ENCODE data around the gene OR5M10.
"Not testable (repeated sequence)": the region's sequence is repeated elsewhere in the genome, so short reads cannot be mapped to it uniquely, and the experiment has no call there.

OR5M10 gene

DNA sequence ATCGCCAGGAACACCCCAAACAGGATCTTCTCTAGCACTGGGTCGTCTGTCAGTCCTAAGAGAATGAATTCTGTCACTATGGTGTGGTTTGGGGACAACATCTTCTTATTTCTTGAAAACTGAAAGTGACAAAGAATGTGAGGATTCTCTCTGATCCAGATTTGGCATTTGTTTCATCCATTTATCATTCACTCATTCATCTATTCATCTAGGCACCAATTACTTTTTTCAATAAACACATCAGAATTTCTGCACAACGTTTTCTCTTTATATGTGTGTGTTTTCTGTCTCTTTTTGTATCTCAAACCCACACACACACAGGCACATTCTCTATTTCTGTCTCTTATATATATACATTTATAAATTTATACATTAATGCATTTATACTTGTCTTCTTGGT, at the start of gene OR5M10:
TSS of gene OR5M10 (minus strand) at position 101 of the 400 bp plus-strand sequence. CDS start at position 101, 0 bp downstream.
- TF ChIP-seq, protein P1, sequence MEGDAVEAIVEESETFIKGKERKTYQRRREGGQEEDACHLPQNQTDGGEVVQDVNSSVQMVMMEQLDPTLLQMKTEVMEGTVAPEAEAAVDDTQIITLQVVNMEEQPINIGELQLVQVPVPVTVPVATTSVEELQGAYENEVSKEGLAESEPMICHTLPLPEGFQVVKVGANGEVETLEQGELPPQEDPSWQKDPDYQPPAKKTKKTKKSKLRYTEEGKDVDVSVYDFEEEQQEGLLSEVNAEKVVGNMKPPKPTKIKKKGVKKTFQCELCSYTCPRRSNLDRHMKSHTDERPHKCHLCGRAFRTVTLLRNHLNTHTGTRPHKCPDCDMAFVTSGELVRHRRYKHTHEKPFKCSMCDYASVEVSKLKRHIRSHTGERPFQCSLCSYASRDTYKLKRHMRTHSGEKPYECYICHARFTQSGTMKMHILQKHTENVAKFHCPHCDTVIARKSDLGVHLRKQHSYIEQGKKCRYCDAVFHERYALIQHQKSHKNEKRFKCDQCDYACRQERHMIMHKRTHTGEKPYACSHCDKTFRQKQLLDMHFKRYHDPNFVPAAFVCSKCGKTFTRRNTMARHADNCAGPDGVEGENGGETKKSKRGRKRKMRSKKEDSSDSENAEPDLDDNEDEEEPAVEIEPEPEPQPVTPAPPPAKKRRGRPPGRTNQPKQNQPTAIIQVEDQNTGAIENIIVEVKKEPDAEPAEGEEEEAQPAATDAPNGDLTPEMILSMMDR (IDR thresholded peaks at IDR 0.05; ENCODE audit: control extremely low read depth, extremely low read depth, low read depth, missing control alignments): no peak
- ChIA-PET CTCF (interaction anchor here (1.0 kb wide), 1 partner anchor 9 kb away, joined by 3 read pairs; no protein-coding TSS in a partner anchor), POLR2A (no interaction called here)
- DNase-seq (ENCODE audit: extremely low spot score): no peak

DNA sequence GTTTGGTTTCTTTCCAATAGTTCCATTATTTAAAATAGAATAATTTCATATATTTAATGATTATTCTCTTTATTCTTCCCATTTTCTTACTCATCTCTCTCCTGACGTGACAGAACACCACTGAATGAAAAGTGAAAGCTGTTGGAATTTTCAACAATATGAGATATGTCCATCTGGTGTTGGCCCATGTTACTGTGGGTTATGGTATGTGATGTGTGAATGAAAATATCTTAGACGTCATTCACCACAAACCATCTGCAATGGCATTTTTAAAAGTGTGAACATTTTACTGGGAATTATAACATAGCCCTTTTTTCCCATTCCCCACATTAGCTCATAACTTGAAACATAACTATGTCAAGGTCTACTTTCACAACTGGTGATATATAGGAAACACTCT, 48.4 kb upstream of the OR5M10 start:
- TF ChIP-seq, protein P1 (IDR thresholded peaks at IDR 0.05; ENCODE audit: control extremely low read depth, extremely low read depth, low read depth, missing control alignments): no peak
- no peak for DNase-seq (ENCODE audit: extremely low spot score)
- POLR2A ChIA-PET: no interaction called here
- CTCF ChIA-PET: interaction anchor here (1.2 to 1.5 kb wide), 4 partner anchors 8 to 623 kb away, joined by 3 to 4 read pairs (median 4); no protein-coding TSS in a partner anchor

DNA sequence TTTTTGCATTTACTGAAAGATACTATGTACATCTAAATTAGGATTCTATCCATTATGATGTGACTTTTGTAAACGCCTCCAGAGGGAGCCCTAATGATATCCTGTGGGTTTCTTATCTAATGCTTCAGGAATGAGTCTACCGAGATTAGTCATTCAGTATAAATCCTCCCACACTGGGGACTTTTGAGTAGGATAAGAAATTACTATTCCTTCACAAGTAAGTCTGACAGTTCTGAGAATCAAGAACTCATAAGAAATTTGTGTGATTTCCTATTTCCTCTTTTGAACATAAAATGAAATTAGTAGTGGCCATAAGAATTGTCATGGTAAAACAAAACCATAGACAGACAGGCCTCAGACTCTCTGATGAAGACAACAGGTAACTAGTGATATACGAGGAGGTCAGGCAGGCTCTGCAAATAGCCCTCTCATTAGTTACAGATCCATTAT, 47.2 kb upstream of the OR5M10 start:
- CTCF ChIA-PET: interaction anchor here (1.4 kb wide), 1 partner anchor 13 kb away, joined by 4 read pairs; no protein-coding TSS in a partner anchor
- no peak for DNase-seq (ENCODE audit: extremely low spot score)
- TF ChIP-seq, protein P1 (IDR thresholded peaks at IDR 0.05; ENCODE audit: control extremely low read depth, extremely low read depth, low read depth, missing control alignments): no peak
- POLR2A ChIA-PET: no interaction called here

DNA sequence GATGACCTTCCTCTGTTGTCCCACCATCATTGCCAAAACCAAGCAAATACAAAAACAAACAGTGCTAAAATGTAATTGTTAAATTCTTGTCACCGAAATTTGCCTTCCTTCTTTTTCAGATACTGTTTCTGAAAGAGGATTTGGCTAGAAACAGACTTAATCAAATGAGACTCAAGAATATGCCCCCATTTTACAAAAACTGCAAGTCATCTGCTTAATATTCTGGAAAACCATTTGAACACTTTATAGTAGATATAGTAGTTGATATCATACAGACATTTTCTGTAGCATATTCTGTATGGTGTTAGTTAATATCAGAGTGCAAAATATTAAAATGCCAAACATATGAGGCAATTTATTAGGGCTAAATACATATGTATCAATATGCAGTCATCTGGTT, 33.7 kb upstream of the OR5M10 start:
- no peak for DNase-seq (ENCODE audit: extremely low spot score)
- ChIA-PET POLR2A (no interaction called here), CTCF (no interaction called here)
- TF ChIP-seq, protein P1 (IDR thresholded peaks at IDR 0.05; ENCODE audit: control extremely low read depth, extremely low read depth, low read depth, missing control alignments): no peak

DNA sequence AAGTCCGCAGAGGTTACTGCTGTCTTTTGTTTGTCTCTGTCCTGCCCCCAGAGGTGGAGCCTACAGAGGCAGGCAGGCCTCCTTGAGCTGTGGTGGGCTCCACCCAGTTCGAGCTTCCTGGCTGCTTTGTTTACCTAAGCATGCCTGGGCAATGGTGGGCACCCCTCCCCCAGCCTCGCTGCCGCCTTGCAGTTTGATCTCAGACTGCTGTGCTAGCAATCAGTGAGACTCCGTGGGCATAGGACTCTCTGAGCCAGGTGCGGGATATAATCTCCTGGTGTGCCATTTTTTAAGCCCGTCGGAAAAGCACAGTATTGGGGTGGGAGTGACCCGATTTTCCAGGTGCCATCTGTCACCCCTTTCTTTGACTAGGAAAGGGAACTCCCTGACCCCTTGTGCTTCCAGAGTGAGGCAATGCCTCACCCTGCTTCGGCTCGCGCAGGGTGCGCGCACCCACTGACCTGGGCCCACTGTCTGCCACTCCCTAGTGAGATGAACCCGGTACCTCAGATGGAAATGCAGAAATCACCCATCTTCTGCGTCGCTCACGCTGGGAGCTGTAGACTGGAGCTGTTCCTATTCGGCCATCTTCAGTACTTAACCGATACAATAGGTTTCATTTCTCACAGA, 14.7 kb upstream of the OR5M10 start:
- CTCF ChIA-PET, POLR2A ChIA-PET: not testable (repeated sequence)

DNA sequence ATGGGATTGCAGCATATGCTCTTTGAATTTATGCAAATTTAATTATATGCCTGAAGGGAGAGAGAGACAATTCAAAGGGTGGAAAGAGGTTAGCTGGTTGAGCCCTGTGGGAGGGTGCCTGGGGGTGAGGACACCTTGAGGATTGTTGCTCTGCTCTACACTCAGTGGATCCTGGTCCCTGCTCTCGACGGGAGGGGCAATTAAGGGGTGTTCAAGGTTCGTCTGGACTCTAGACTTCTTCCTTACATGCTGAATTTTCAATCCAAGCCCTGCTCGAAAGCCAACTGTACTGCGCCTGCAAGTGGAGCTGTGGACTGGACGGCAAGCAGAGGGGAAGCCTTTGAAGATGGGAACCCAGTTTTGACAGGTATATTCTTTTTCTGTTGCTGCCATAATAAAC, 18.9 kb downstream of the OR5M10 start:
- POLR2A ChIA-PET: no interaction called here
- TF ChIP-seq, protein P1 (IDR thresholded peaks at IDR 0.05; ENCODE audit: control extremely low read depth, extremely low read depth, low read depth, missing control alignments): no peak
- CTCF ChIA-PET: no interaction called here
- DNase-seq (ENCODE audit: extremely low spot score): no peak

More for the DNA sequence above, 14.7 kb upstream of the OR5M10 start:
- DNase-seq (ENCODE audit: extremely low spot score): not testable (repeated sequence)

DNA sequence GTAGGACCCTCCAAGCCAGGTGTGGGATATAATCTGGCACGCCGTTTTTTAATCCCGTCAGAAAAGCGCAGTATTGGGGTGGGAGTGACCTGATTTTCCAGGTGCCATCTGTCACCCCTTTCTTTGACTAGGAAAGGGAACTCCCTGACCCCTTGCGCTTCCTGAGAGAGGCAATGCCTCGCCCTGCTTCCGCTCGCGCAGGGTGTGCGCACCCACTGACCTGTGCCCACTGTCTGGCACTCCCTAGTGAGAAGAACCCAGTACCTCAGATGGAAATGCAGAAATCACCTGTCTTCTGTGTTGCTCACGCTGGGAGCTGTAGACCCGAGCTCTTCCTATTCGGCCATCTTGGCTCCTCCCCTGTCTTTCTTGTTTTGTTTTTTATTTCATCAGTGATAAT, 22.8 kb downstream of the OR5M10 start:
- DNase-seq (ENCODE audit: extremely low spot score); CTCF ChIA-PET; POLR2A ChIA-PET: not testable (repeated sequence)

DNA sequence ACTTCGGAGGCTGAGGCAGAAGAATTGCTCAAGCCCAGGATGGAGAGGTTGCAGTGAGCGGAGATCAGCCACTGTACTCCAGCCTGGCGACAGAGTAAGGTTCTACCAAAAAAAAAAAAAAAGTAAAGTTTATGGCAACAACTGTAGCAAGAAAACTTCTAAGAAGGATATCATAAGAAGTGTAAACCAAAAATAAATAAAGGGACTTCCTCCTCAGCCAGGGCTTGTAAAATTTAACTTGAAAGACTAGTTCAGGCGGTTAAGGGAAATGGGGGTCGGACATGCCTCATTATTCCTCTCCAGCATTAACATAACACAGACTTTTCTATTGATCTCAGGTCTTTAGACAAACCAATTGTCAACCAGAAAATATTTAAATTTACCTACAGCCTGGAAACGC, 32.0 kb downstream of the OR5M10 start:
- TF ChIP-seq, protein P1 (IDR thresholded peaks at IDR 0.05; ENCODE audit: control extremely low read depth, extremely low read depth, low read depth, missing control alignments): no peak
- ChIA-PET CTCF (no interaction called here), POLR2A (no interaction called here)
- no peak for DNase-seq (ENCODE audit: extremely low spot score)

All from GM10248 (cell line).